ENCODE measurements around the gene IRF8.

- TF ChIP-seq CTCF (IDR thresholded peaks at IDR 0.05) (no peak), POLR2AphosphoS5 (IDR thresholded peaks at IDR 0.05) (no peak), POLR2A (IDR thresholded peaks at IDR 0.05) (no peak)
Measured at GRCh38 chr16:85965125-85965524, 66.2 kb downstream of the IRF8 start.
